Natural killer cell (primary cell): ENCODE data around the gene SCARB1. TPM values are rescaled to one million over a fixed set of nuclear protein-coding genes. Genes with fewer than 3 reads are reported as not detected.
A peak's percentile ranks its signal among the peaks of the same experiment; 100 is the strongest.

Experiments
- ATAC-seq, 3 donors: fragments of 150-1000 bp in 2 of 3; fragments of 200-7000 bp in 1 of 3; cut with Tn5 transposase; 1 replicate in 1 of 3; 2 replicates in 2 of 3; pipeline ENCODE4 v1.10.0; 2021; ENCODE audit warnings: mild to moderate bottlenecking in 2 of 3, moderate library complexity in 2 of 3
- DNase-seq, 2 donors: peaks; one replicate each; pipeline versions ENCODE4 v3.0.0 to v3.0.0-alpha.2; 2013 to 2021; ENCODE audit warnings: mixed read lengths in 1 of 2
- H3K27ac ChIP-seq: one replicate; pipeline ENCODE4 v1.5.1; 2013; ENCODE audit warnings: mild to moderate bottlenecking, low read length
- H3K27me3 ChIP-seq: one replicate; pipeline ENCODE4 v1.6.1; 2013; ENCODE audit warnings: low read length; ENCODE audit not compliant: control insufficient read depth, insufficient read depth
- H3K36me3 ChIP-seq: one replicate; pipeline ENCODE4 v1.6.1; 2013; ENCODE audit warnings: low read length; ENCODE audit not compliant: control insufficient read depth, insufficient read depth
- H3K4me1 ChIP-seq: one replicate; pipeline ENCODE4 v1.6.1; 2013; ENCODE audit warnings: low read length; ENCODE audit not compliant: control insufficient read depth, insufficient read depth
- H3K4me3 ChIP-seq: one replicate; pipeline ENCODE4 v1.5.1; 2013; ENCODE audit warnings: low read length
- H3K9me3 ChIP-seq: one replicate; pipeline ENCODE4 v1.6.1; 2013; ENCODE audit warnings: low read length; ENCODE audit not compliant: control insufficient read depth, insufficient read depth
- H3K27ac Mint-ChIP-seq, 2 donors: one replicate each; pipeline ENCODE4 v1.8.0; 2022; ENCODE audit warnings: mild to moderate bottlenecking in 2 of 2, mixed read lengths in 2 of 2, moderate library complexity in 1 of 2
- H3K27me3 Mint-ChIP-seq, 2 donors: one replicate each; pipeline ENCODE4 v1.8.0; 2022; ENCODE audit warnings: low read depth in 2 of 2, mixed read lengths in 2 of 2
- H3K36me3 Mint-ChIP-seq: one replicate; pipeline ENCODE4 v1.8.0; 2022; ENCODE audit warnings: mixed read lengths
- H3K4me1 Mint-ChIP-seq, 2 donors: one replicate each; pipeline ENCODE4 v1.8.0; 2022; ENCODE audit warnings: mixed read lengths in 2 of 2
- H3K4me3 Mint-ChIP-seq: one replicate; pipeline ENCODE4 v1.8.0; 2022; ENCODE audit warnings: mild to moderate bottlenecking, moderate library complexity, mixed read lengths
- H3K9me3 Mint-ChIP-seq, 2 donors: one replicate each; pipeline ENCODE4 v1.8.0; 2022; ENCODE audit warnings: mixed read lengths in 2 of 2
- WGBS: methylation state at CpG from one replicate; pipeline ENCODE4 v1.1.7; 2013; ENCODE audit warnings: missing lambda C conversion rate; ENCODE audit not compliant: insufficient coverage; 5-methylcytosine and 5-hydroxymethylcytosine counted together
- intact Hi-C: fragments of 100-400 bp; cut with micrococcal nuclease; formaldehyde crosslinking; loops from one replicate; pipeline ENCODE4 v1.14.2; 2022
- total RNA-seq, 4 donors: library from RNA; stranded (reverse); fragments of 120-200 nt in 1 of 4; gene quantifications; one replicate each; pipeline versions ENCODE4 v1.2.3 to v1.2.4, GENCODE V29; 2013 to 2022
- TF ChIP-seq, protein P1 (sequence below): fragments of 200-600 bp; IDR thresholded peaks from one replicate; pipeline ENCODE4 v1.8.0; 2022; ENCODE audit warnings: antibody characterized with exemption

Gene SCARB1
- total RNA-seq, 3 donors from 2014 or later (not counting 1 experiment from before 2014, with no cell fraction given) = 1.1 to 2.7 (median 1.3) TPM

DNA sequence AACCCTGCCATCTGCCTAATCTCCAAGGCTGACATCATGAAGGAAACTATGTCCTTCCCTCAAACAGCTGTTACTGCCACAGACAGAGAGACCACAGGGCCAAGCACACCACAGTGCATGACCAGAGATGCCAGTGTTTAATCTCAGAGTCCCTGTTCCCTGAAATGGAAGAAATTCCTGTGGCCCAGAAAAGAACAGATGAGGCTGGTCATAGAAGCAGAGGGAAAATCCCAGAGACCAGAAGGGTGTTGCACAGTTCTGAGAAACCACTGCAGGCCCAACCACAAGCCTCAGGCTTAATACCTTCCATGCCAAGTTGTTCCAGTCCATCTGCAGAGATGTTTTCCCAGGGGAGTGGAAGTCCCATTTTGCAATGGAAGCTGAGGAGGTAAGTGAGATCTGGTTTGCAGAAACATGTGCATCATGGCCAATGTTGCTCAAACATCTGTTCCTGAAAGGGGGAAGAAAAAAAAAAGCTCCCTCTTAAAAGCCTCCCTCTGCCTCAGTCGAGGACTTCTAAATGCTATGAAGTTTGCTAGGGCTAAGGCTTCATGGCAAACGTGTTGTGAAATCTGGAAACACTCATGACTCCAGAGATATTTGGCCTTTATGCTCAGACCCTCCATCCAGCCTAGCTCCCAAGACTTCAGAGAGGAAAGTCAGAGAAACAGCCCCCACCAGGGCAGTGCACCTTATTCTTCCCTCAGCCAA is 98.6 kb downstream of the SCARB1 start:
- H3K27ac ChIP-seq = no peak overlapping the region
- no peak overlapping the region for H3K4me3 Mint-ChIP-seq
- DNase-seq = no peak

DNA sequence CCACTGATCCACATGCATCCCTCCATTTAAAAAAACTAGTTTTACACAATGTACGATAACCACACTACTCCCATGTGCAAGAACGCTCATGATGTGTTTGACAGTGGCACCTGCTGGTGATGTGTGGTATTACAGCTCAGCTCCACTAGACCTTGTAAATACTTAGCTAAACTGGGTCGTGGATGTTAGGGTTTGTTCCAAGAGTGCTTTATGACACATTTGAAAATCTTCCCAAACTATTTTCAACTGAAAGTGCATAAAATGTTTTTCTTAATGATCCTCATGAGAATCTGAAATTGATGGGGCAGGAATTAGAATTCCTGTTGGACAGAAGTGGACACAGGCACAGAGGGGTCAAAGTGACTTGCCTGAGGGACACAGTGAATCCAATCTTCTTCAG is 99.2 kb downstream of the SCARB1 start:
- TF ChIP-seq, protein P1, sequence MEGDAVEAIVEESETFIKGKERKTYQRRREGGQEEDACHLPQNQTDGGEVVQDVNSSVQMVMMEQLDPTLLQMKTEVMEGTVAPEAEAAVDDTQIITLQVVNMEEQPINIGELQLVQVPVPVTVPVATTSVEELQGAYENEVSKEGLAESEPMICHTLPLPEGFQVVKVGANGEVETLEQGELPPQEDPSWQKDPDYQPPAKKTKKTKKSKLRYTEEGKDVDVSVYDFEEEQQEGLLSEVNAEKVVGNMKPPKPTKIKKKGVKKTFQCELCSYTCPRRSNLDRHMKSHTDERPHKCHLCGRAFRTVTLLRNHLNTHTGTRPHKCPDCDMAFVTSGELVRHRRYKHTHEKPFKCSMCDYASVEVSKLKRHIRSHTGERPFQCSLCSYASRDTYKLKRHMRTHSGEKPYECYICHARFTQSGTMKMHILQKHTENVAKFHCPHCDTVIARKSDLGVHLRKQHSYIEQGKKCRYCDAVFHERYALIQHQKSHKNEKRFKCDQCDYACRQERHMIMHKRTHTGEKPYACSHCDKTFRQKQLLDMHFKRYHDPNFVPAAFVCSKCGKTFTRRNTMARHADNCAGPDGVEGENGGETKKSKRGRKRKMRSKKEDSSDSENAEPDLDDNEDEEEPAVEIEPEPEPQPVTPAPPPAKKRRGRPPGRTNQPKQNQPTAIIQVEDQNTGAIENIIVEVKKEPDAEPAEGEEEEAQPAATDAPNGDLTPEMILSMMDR = peak; percentile 62
- Histone ChIP-seq H3K4me3 (no peak overlapping the region), H3K9me3 (peaks cover 22% of the 10 kb centered on the region), H3K27me3 (peaks cover 22% of the 10 kb centered on the region), H3K27ac (no peak overlapping the region), H3K4me1 (peaks cover 54% of the 10 kb centered on the region), H3K36me3 (no peaks in the 10 kb centered on the region)
- DNase-seq (peak in 1 of 2 donors; percentile 57), ATAC-seq (no peak)
- Mint-ChIP-seq H3K27ac (peak overlapping the region in 1 of 2 donors; percentile 16), H3K4me3 (no peak overlapping the region), H3K27me3 (peaks cover 37 to 38% of the 10 kb centered on the region in 2 donors), H3K9me3 (peaks cover 0 to 2% of the 10 kb centered on the region in 2 donors), H3K4me1 (peaks cover 24 to 26% of the 10 kb centered on the region in 2 donors), H3K36me3 (no peaks in the 10 kb centered on the region)
- WGBS = 100% methylated on average over 1 of the region's 3 CpGs
- intact Hi-C loops = no loop called here

More for the DNA sequence above, 98.6 kb downstream of the SCARB1 start:
- Histone ChIP-seq H3K4me1 (peaks cover 50% of the 10 kb centered on the region), H3K36me3 (no peaks in the 10 kb centered on the region), H3K4me3 (no peak overlapping the region), H3K9me3 (peaks cover 22% of the 10 kb centered on the region), H3K27me3 (peaks cover 22% of the 10 kb centered on the region)
- no peak for ATAC-seq
- H3K27ac Mint-ChIP-seq = no peak overlapping the region
- H3K27me3 Mint-ChIP-seq = peaks cover 31 to 34% of the 10 kb centered on the region in 2 donors
- peaks cover 18 to 20% of the 10 kb centered on the region in 2 donors for H3K4me1 Mint-ChIP-seq
- WGBS = 96% methylated on average over 2 of the region's 2 CpGs
- intact Hi-C loops = loop anchor here (5.0 kb wide), 1 partner anchor 433 kb away; no protein-coding TSS in a partner anchor
- TF ChIP-seq, protein P1 = no peak
- no peaks in the 10 kb centered on the region for H3K36me3 Mint-ChIP-seq
- peaks cover 0 to 2% of the 10 kb centered on the region in 2 donors for H3K9me3 Mint-ChIP-seq

DNA sequence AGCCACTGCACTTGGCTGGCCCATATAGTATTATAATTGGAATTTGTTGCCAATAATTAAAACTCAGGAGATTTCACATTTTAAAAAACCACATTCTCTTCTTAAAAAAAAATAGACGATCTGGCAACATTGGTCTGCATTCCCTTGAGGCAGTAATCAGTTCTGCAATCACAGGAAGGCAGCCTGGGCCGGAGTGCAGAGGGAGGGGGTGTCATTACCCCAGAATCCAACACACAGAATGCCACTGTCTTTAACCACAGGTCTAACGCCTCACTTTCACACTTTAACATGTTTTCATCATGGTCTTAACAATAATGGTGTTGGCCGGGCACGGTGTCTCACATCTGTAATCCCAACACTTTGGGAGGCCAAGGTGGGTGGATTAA is 100.1 kb downstream of the SCARB1 start:
- Mint-ChIP-seq H3K27ac (peak overlapping the region in 1 of 2 donors; percentile 16), H3K9me3 (peaks cover 0 to 2% of the 10 kb centered on the region in 2 donors), H3K4me1 (peaks cover 27% of the 10 kb centered on the region in 2 donors), H3K4me3 (no peak overlapping the region), H3K27me3 (peaks cover 45 to 47% of the 10 kb centered on the region in 2 donors), H3K36me3 (no peaks in the 10 kb centered on the region)
- TF ChIP-seq, protein P1 = no peak
- no peak overlapping the region for H3K27ac ChIP-seq
- no peak overlapping the region for H3K4me3 ChIP-seq
- ATAC-seq = peak; percentile 73 to 86 (median 74)
- peaks cover 54% of the 10 kb centered on the region for H3K4me1 ChIP-seq
- 0% methylated on average over 4 of the region's 5 CpGs for WGBS
- intact Hi-C loops = no loop called here
- peaks cover 23% of the 10 kb centered on the region for H3K27me3 ChIP-seq
- peaks cover 22% of the 10 kb centered on the region for H3K9me3 ChIP-seq
- peak; percentile 23 to 53 for DNase-seq
- H3K36me3 ChIP-seq = no peaks in the 10 kb centered on the region
